Osteoblast (primary cell): ENCODE data around the gene ZNF699. TPM values are rescaled to one million over a fixed set of nuclear protein-coding genes. Genes with fewer than 3 reads are reported as not detected.

Experiments used
- DNase-seq: peaks from one replicate; pipeline ENCODE4 v3.0.0; 2011; ENCODE audit warnings: low spot score, mixed read lengths; ENCODE audit not compliant: insufficient read length; ENCODE audit errors: missing footprints
- H2AFZ ChIP-seq: 2 replicates; pipeline ENCODE4 v1.6.0; 2011; ENCODE audit warnings: mild to moderate bottlenecking, low read length
- H3K27ac ChIP-seq: 2 replicates; pipeline ENCODE4 v1.5.1; 2011; ENCODE audit warnings: mild to moderate bottlenecking, low read depth, low read length, moderate library complexity
- H3K27me3 ChIP-seq: 2 replicates; pipeline ENCODE4 v1.6.0; 2012; ENCODE audit warnings: mild to moderate bottlenecking, control low read depth, inconsistent platforms, low read length, moderate library complexity; ENCODE audit not compliant: insufficient read depth
- H3K36me3 ChIP-seq: 2 replicates; pipeline ENCODE4 v1.5.1; 2011; ENCODE audit warnings: mild to moderate bottlenecking, low read length, control low read depth, moderate library complexity; ENCODE audit not compliant: insufficient read depth
- H3K4me1 ChIP-seq: 2 replicates; pipeline ENCODE4 v1.5.1; 2011; ENCODE audit warnings: mild to moderate bottlenecking, low read length, control low read depth, moderate library complexity; ENCODE audit not compliant: insufficient read depth
- H3K4me2 ChIP-seq: 2 replicates; pipeline ENCODE4 v1.6.0; 2011; ENCODE audit warnings: mild to moderate bottlenecking, low read length; ENCODE audit not compliant: insufficient read depth
- H3K4me3 ChIP-seq: fragments of 200-600 bp; sonication (generic); 3 replicates; pipeline ENCODE4 v1.5.1; 2012; ENCODE audit warnings: mild to moderate bottlenecking, low read length, inconsistent platforms; ENCODE audit not compliant: insufficient read depth
- H3K79me2 ChIP-seq: 2 replicates; pipeline ENCODE4 v1.6.0; 2012; ENCODE audit warnings: mild to moderate bottlenecking, low read length, control low read depth, inconsistent platforms; ENCODE audit not compliant: insufficient read depth
- H3K9me3 ChIP-seq: 2 replicates; pipeline ENCODE4 v1.5.1; 2011; ENCODE audit warnings: low read depth, low read length, control low read depth
- H4K20me1 ChIP-seq: 2 replicates; pipeline ENCODE4 v1.6.0; 2012; ENCODE audit warnings: mild to moderate bottlenecking, low read length, control low read depth; ENCODE audit not compliant: insufficient read depth
- CTCF ChIP-seq: IDR thresholded peaks from 2 replicates; pipeline ENCODE4 v1.5.1; 2011; ENCODE audit warnings: mild to moderate bottlenecking, low read depth, low read length, moderate library complexity; ENCODE audit errors: extremely low read depth
- total RNA-seq: library from RNA; depleted of rRNA; stranded (reverse); fragments of >200 nt; gene quantifications from 2 replicates; pipeline ENCODE4 v1.2.3, GENCODE V29; 2012

Gene ZNF699
- total RNA-seq, 1 donor = 19.2 TPM

GRCh38 chr19:9251236-9251635 is 58.4 kb downstream of the ZNF699 start:
- DNase-seq = no peak
- no peaks in the 10 kb centered on the region for H3K27me3 ChIP-seq
- no peaks in the 10 kb centered on the region for H3K9me3 ChIP-seq
- no peak overlapping the region for H2AFZ ChIP-seq
- no peak for TF ChIP-seq CTCF
- no peaks in the 10 kb centered on the region for H3K4me1 ChIP-seq
- no peaks in the 10 kb centered on the region for H3K79me2 ChIP-seq
- no peak overlapping the region for H3K27ac ChIP-seq
- H3K4me2 ChIP-seq = no peak overlapping the region
- no peaks in the 10 kb centered on the region for H4K20me1 ChIP-seq
- H3K36me3 ChIP-seq = no peaks in the 10 kb centered on the region
- no peak overlapping the region for H3K4me3 ChIP-seq

GRCh38 chr19:9250630-9251029 is 59.0 kb downstream of the ZNF699 start, which contains the start of gene OR7E24:
Gene OR7E24, plus strand, starts transcription at chr19:9250930. Its CDS starts 114 bp downstream, at chr19:9251044.
- no peak for TF ChIP-seq CTCF
- no peak within 1 kb of the TSS for H3K4me3 ChIP-seq
- no peak within 1 kb of the TSS for H3K4me2 ChIP-seq
- H3K9me3 ChIP-seq = no peaks in the 10 kb centered on the region
- H3K27ac ChIP-seq = no peak within 1 kb of the TSS
- DNase-seq = no peak
- H3K4me1 ChIP-seq = no peaks in the 10 kb centered on the region
- no peak within 1 kb of the TSS for H2AFZ ChIP-seq
- no peaks in the 10 kb centered on the region for H4K20me1 ChIP-seq
- H3K27me3 ChIP-seq = no peaks in the 10 kb centered on the region
- no peaks in the 10 kb centered on the region for H3K36me3 ChIP-seq
- H3K79me2 ChIP-seq = no peaks in the 10 kb centered on the region

Other genes with a start within 250 kb of the ZNF699 start
- not detected in 2 replicates for gene OR1M1, start 222.8 kb downstream of the ZNF699 start, total RNA-seq
- not detected in 2 replicates for gene OR7G2, start 202.4 kb downstream of the ZNF699 start, total RNA-seq
- not detected in 2 replicates for gene OR7G1, start 194.1 kb downstream of the ZNF699 start, total RNA-seq
- not detected in 2 replicates for gene OR7G3, start 182.9 kb downstream of the ZNF699 start, total RNA-seq
- 20.3 and 20.9 TPM in 2 replicates for gene ZNF317, start 169.4 kb downstream of the ZNF699 start, total RNA-seq
- not detected in 2 replicates for gene OR7D2, start 130.9 kb downstream of the ZNF699 start, total RNA-seq
- not detected in 2 replicates for gene OR7D4, start 90.2 kb downstream of the ZNF699 start, total RNA-seq
- not detected in 2 replicates for gene OR7E24, start 58.9 kb downstream of the ZNF699 start, total RNA-seq
- gene ZNF559, start 14.3 kb upstream of the ZNF699 start, total RNA-seq = 13.8 and 15.2 TPM in 2 replicates
- gene ZNF177, start 53.2 kb upstream of the ZNF699 start, total RNA-seq = 0.72 and 1.8 TPM in 2 replicates
- gene ZNF266, start 125.7 kb upstream of the ZNF699 start, total RNA-seq = 9.4 and 12.1 TPM in 2 replicates
- gene ZNF560, start 188.8 kb upstream of the ZNF699 start, total RNA-seq = 0.29 and 0.36 TPM in 2 replicates
- 28.2 and 31.5 TPM in 2 replicates for gene ZNF426, start 228.8 kb upstream of the ZNF699 start, total RNA-seq